ENCODE results near the gene TMIGD1.

The TMIGD1 gene

DNA sequence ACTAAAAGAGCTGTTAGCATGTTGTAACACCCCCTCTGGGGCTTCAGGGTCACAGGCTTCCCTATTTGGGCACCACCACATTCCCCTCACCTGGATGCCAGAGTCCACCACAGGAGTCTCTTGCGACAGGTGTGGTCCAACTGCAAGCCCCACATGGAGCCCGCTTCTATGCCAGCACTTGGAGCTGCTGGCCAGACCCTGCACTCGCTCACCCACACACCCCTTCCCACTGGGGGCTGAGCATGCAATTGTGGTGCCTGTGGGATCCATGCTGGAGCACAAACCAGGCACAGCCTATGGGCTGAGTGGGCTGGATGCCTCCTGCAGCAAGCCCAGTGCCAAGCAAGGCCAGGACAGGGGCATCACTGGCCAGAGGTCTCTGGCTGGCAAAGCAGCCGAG is 36.1 kb downstream of the TMIGD1 start:
- no peak overlapping the region for H3K4me3 ChIP-seq (ENCODE audit: low read length)

DNA sequence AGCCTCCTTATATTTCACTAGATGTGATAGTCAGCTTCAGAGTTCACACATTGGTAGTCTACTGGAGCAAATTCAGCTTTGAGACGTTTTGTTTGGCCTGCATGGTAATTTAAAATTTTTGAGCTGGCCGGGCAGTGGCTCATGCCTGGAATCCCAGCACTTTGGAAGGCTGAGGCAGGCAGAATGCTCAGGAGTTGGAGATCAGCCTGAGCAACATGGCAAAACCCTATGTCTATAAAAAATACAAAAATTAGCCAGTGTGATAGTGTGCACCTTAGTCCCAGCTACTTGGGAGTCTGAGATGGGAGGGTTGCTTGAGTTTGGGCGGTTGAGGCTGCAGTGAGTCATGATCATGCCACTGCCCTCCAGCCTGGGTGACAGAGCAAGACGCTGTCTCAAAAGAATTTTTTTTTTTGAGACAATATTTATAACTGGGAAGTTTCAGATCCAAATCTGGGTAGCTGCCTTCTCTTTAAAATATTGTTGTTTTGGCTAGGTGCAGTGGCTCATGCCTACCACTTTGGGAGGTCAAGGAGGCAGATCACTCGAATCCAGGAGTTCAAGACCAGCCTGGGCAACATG is 37.3 kb downstream of the TMIGD1 start:
- no peak overlapping the region for H3K4me3 ChIP-seq (ENCODE audit: low read length)
- TF ChIP-seq ZNF274 (IDR thresholded peaks at IDR 0.05; ENCODE audit: low read depth, low read length) = no peak

More for the DNA sequence above, 36.1 kb downstream of the TMIGD1 start:
- TF ChIP-seq ZNF274 (IDR thresholded peaks at IDR 0.05; ENCODE audit: low read depth, low read length) = no peak

DNA sequence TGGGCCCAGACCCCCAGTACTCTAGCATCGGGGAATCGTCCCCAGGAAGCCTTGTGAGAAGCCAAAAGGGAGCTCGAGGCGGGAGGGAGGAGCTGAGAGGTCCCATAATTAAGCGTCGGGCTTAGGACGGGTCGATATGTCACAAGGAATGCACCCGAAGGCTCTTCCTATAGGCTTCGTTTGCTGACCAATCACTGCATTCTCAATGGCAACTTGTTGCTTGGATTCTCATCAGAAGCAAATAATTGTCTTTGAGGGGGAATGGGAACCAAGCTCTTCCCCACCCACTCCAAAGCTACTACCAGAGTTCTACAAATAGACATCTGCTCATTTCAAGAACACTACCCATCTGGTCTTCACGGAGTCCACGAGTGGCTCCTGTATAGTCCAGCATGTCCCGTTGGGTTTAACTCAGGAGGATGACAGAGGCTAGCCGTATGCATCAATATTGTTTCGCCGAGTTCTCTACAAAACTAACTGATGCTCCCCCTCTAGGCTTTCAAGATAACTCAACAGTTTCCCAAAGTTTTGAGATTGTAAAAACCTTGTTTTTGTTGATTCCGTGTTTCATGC is 41.5 kb downstream of the TMIGD1 start:
- TF ChIP-seq ZNF274 (IDR thresholded peaks at IDR 0.05; ENCODE audit: low read depth, low read length) = no peak
- peak overlapping the region; percentile 97; the same call in 1 of the 2 replicates for H3K4me3 ChIP-seq (ENCODE audit: low read length)

DNA sequence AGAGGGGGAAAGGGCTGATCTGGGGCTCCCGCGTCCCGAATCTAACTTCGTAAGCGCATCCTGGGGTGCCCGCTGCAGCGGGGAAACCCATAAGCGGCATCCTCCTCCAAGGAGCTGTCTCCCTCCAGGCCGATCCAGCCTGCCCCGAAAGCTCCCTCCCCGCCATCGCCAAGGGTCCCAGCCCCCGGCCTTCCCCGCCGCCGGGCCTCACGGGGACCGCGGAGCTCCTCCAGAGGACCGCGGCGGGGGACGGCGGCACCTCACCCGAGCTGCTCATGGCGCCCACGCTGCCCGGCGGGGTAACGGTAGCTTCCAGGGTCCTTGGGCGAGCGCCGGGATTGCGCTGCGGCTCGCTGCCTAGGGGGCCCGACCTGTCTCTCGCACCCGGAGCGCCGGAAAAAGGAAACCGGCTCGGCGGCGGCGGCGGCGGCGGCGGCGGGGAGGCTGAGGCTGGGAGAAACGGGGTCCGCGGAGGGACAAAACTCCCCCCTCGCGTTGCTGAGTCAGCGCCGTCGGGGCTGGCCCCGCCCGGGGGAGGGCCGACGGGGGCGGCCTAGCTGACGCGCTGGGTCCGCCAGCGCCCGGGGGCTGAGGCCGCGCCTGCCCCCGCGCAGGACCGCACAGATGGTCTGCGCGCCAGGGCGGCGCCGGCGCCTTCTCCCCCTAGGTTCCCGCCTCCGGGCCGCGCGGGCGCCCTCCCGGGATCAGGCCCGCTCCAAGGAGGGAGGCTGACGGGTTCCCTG is 42.1 kb downstream of the TMIGD1 start, which contains the start of gene BLMH:
TSS of gene BLMH (minus strand) at position 402 of the 743 bp plus-strand sequence. CDS start at position 277, 125 bp downstream.
- no peak for TF ChIP-seq ZNF274 (IDR thresholded peaks at IDR 0.05; ENCODE audit: low read depth, low read length)
- H3K4me3 ChIP-seq (ENCODE audit: low read length) = peak within 1 kb of the TSS; percentile 97

GRCh38 chr17:30290696-30291542 is 42.9 kb downstream of the TMIGD1 start:
- no peak for TF ChIP-seq ZNF274 (IDR thresholded peaks at IDR 0.05; ENCODE audit: low read depth, low read length)
- peak overlapping the region; percentile 97 for H3K4me3 ChIP-seq (ENCODE audit: low read length)

DNA sequence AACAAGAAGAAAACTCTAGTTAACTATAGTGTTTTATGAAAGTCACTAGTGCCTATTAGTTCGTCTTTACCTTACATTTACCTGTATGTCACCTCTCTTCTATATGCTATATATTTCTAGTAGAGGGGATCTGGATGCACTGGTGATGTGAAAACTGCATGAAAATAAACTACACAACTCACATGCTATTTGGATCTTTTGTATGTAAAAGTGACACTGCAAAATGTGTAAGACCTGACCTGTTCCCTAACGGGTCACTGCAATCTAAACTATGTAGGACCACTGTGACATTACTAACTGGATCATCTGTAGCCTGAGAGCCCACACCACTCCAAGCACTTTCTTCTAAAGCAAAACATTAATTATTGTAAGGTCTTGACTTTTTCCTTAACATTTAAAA is 43.8 kb downstream of the TMIGD1 start:
- H3K4me3 ChIP-seq (ENCODE audit: low read length) = no peak overlapping the region; the same call in 1 of the 2 replicates
- no peak for TF ChIP-seq ZNF274 (IDR thresholded peaks at IDR 0.05; ENCODE audit: low read depth, low read length)

GRCh38 chr17:30279156-30279555 is 54.7 kb downstream of the TMIGD1 start:
- no peak for TF ChIP-seq ZNF274 (IDR thresholded peaks at IDR 0.05; ENCODE audit: low read depth, low read length)
- no peak overlapping the region for H3K4me3 ChIP-seq (ENCODE audit: low read length)

DNA sequence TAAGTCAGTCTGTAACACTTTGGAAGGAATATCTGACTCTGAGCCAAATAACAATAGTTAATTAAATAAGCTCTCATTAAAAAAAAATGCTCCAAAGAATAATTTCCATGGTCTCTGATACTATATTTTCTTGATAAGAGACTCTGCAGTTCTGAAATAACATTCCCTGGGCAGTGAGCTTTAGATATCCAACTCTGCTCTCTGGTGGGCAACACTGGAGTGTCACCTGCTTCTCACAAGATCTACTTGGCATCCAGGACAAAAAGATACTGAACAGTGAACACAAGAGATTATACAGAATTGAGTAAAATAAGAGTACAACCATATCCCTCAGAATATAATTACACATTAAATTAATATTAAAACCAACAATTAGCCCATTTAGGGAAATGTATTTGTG is 55.8 kb downstream of the TMIGD1 start:
- no peak overlapping the region for H3K4me3 ChIP-seq (ENCODE audit: low read length)
- TF ChIP-seq ZNF274 (IDR thresholded peaks at IDR 0.05; ENCODE audit: low read depth, low read length) = no peak

DNA sequence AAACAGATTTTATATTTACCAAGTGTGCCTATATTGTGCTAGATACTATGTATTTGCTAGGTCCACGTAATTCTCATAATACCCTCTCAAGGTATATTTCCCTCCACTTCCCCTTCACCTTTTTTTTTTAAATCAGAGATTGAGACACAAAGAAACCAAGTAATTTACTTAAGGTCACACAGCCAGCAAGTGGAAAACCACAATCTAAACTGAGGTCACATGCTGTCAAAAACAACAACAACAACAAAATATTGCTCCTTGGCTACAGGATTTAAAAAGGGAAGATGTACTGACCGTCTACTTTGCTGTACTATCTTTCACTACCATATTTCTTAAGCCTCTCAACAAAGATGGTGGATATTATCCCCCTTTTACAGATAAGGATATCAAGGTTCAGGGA is 57.9 kb downstream of the TMIGD1 start:
- no peak overlapping the region for H3K4me3 ChIP-seq (ENCODE audit: low read length)
- TF ChIP-seq ZNF274 (IDR thresholded peaks at IDR 0.05; ENCODE audit: low read depth, low read length) = no peak

- no peak overlapping the region for H3K4me3 ChIP-seq (ENCODE audit: low read length)
- no peak for TF ChIP-seq ZNF274 (IDR thresholded peaks at IDR 0.05; ENCODE audit: low read depth, low read length)
Measured at GRCh38 chr17:30274887-30275286, 59.0 kb downstream of the TMIGD1 start.

DNA sequence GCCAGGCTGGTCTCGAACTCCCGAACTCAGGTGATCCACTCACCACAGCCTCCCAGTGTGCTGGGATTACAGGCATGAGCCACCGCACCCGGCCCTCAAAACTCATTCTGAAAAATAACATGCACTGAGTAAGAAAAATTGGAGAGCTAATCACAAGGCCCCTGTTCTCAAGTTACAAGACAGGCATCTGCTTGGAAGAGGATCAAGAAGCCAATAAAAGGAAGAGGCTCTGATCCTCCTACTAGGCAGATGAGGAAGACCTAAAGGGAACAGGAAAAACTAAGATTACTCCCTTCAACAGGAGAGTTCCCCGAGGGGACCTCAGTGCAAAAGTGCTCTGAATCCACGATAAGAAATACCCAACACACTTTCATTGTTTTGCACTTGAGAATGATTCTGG is 60.5 kb downstream of the TMIGD1 start:
- no peak for TF ChIP-seq ZNF274 (IDR thresholded peaks at IDR 0.05; ENCODE audit: low read depth, low read length)
- H3K4me3 ChIP-seq (ENCODE audit: low read length) = no peak overlapping the region

DNA sequence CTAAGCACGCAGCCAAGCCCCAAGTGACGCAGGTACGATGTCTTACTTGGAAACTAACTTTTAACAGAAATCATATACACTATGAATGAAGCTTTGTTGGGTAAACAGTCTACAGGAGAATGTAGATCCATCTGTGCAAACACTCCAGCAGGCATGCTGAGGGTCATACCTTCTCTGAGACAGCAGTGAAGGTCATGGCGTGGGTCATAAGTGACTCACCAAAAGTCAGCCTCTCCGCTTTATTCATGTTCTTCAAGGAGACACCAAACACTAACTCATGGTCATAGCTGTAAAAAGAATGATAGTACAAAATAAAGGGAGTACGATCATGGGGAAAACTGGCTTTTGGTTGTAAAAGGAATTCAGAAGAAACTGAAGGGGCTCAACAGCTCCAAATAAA is 62.8 kb downstream of the TMIGD1 start:
- no peak for TF ChIP-seq ZNF274 (IDR thresholded peaks at IDR 0.05; ENCODE audit: low read depth, low read length)
- no peak overlapping the region for H3K4me3 ChIP-seq (ENCODE audit: low read length)

GRCh38 chr17:30267625-30268024 is 66.2 kb downstream of the TMIGD1 start:
- TF ChIP-seq ZNF274 (IDR thresholded peaks at IDR 0.05; ENCODE audit: low read depth, low read length) = no peak
- H3K4me3 ChIP-seq (ENCODE audit: low read length) = no peak overlapping the region

All from GM08714 (cell line).